C4-2B (cell line): ENCODE data around the gene TSTD1.

Source experiments
- CTCF ChIP-seq: fragments of 450-650 bp; conservative IDR thresholded peaks from 2 replicates; pipeline ENCODE4 v1.5.1; 2017; ENCODE audit warnings: mild to moderate bottlenecking
- ZFX ChIP-seq: fragments of 450-650 bp; IDR thresholded peaks from 2 replicates; pipeline ENCODE4 v1.6.1; 2017

- TF ChIP-seq CTCF (no peak), ZFX (no peak)
These were observed 30.5 kb upstream of the TSTD1 start for GRCh38 chr1:161069241-161069640.
